ENCODE measurements around the gene MORC3.
"Not testable (repeated sequence)": the region's sequence is repeated elsewhere in the genome, so short reads cannot be mapped to it uniquely, and the experiment has no call there.

Gene MORC3, protein sequence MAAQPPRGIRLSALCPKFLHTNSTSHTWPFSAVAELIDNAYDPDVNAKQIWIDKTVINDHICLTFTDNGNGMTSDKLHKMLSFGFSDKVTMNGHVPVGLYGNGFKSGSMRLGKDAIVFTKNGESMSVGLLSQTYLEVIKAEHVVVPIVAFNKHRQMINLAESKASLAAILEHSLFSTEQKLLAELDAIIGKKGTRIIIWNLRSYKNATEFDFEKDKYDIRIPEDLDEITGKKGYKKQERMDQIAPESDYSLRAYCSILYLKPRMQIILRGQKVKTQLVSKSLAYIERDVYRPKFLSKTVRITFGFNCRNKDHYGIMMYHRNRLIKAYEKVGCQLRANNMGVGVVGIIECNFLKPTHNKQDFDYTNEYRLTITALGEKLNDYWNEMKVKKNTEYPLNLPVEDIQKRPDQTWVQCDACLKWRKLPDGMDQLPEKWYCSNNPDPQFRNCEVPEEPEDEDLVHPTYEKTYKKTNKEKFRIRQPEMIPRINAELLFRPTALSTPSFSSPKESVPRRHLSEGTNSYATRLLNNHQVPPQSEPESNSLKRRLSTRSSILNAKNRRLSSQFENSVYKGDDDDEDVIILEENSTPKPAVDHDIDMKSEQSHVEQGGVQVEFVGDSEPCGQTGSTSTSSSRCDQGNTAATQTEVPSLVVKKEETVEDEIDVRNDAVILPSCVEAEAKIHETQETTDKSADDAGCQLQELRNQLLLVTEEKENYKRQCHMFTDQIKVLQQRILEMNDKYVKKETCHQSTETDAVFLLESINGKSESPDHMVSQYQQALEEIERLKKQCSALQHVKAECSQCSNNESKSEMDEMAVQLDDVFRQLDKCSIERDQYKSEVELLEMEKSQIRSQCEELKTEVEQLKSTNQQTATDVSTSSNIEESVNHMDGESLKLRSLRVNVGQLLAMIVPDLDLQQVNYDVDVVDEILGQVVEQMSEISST

DNA sequence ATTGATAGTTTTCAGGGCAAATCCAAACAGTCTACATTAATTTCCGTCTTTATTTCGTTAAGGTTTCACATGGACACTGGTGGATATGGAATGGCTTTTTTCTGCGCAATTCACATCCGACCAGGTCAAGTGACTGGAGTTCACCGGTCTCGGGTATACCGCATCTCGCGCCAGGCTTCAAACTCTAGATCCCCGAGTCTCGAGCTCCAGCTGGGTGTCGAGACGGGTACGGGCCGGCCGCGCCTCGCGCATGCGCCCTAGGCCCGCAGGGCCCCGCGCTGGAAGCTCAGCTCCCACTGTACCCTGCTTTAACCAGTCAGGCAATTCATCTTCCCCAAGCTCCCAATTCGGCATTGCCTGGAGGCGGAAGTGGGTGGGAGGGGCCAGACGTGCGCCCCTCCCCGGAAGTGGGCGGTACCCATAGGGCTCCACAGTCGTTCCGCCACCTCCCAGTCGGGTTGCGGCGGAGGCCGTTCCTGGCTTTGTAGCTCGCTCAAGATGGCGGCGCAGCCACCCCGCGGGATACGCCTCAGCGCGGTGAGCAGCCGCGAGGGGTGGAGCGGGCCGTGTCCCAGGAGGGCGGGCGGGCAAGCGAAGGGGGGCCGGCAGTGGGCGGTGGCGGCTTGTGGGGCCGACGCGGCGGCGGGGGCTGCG is at the start of gene MORC3:
TSS of gene MORC3 (plus strand) at position 431 of the 654 bp plus-strand sequence. CDS start at position 499, 68 bp downstream.
- peak; percentile 99 for DNase-seq (ENCODE audit: low read depth)

GRCh38 chr21:36270786-36271695 is 49.0 kb upstream of the MORC3 start:
- not testable (repeated sequence) for DNase-seq (ENCODE audit: low read depth)

DNA sequence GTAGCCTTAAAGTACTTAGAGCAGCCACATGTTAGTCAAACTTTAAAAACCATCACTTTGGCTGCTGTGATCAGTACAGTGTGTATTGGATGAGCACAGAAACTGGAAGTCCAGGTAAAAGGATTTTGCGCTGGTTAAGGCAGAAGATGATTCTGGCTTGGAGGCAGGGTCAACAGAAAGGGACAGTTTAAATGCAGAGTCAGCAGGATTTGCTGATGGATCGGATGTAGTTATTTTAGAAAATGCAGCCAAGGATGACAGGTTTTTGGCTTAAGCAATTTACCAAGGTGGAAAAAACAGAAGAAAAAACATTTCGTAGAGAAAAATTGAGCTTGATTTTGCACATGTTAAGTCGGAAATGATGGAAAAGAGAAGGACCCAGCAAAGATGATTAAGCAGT is 45.9 kb upstream of the MORC3 start:
- no peak for DNase-seq (ENCODE audit: low read depth)

- no peak for DNase-seq (ENCODE audit: low read depth)
These were observed 37.3 kb upstream of the MORC3 start for GRCh38 chr21:36282568-36283230.

DNA sequence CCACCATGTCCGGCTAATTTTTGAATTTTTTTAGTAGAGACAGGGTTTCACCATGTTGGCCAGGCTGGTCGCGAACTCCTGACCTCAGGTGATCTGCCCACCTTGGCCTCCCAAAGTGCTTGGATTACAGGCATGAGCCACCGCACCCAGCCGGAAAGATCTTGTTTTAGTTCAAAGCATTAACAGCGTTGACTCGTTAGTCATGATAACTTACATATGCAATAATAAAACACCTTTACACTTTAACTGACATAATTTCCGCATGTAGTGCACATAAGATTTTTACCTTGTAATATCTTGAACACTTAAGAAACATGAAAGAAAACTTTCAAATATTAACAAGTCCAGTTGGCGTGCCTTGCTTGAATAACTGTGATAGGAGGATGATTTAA is 36.8 kb upstream of the MORC3 start:
- DNase-seq (ENCODE audit: low read depth): not testable (repeated sequence)

- no peak for DNase-seq (ENCODE audit: low read depth)
These were observed 31.2 kb upstream of the MORC3 start for GRCh38 chr21:36288651-36289243.

- DNase-seq (ENCODE audit: low read depth): no peak
These were observed 28.5 kb upstream of the MORC3 start for GRCh38 chr21:36291509-36291908.

DNA sequence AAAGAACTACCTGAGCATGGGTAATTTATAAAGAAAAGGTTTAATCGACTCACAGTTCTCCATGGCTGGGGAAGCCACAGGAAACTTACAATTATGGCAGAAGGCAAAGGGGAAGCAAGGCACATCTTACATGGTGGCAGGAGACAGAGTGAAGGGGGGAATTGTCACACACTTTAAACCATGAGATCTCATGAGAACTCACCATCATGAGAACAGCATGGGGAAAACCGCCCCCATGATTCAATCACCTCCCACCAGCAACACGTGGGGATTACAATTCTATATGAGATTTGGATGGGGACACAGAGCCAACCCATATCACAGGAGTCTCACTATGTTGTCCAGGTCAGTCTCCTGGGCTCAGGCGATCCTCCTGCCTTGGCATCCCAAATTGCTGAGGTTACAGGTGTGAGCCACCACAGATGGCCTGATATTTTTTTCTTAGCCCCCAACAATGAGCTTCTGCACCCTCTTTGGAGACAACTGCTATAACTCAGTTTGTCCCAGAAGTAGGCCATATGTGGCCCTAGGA is 22.5 kb upstream of the MORC3 start:
- DNase-seq (ENCODE audit: low read depth): no peak

GRCh38 chr21:36297938-36298572 is 21.9 kb upstream of the MORC3 start:
- DNase-seq (ENCODE audit: low read depth): peak; percentile 36

- no peak for DNase-seq (ENCODE audit: low read depth)
These were observed 13.0 kb upstream of the MORC3 start for GRCh38 chr21:36306872-36307534.

GRCh38 chr21:36310016-36310415 is 10.0 kb upstream of the MORC3 start:
- peak; percentile 39 for DNase-seq (ENCODE audit: low read depth)

- DNase-seq (ENCODE audit: low read depth): not testable (repeated sequence)
These were observed 6.6 kb upstream of the MORC3 start for GRCh38 chr21:36313446-36313845.

DNA sequence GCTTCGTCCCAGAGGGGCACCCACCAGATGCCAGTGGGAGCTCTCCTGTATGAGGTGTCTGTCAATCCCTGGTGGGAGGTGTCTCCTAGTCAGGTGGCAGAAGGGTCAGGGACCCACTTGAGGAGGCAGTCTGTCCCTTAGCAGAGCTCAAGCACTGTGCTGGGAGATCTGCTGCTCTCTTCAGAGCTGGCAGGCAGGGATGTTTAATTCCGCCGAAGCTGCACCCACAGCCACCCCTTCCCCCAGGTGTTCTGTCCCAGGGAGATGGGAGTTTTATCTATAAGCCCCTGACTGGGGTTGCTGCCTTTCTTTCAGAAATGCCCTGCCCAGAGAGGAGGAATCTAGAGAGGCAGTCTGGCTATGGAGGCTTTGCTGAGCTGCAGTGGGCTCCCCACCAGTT is 4.0 kb upstream of the MORC3 start:
- not testable (repeated sequence) for DNase-seq (ENCODE audit: low read depth)

DNA sequence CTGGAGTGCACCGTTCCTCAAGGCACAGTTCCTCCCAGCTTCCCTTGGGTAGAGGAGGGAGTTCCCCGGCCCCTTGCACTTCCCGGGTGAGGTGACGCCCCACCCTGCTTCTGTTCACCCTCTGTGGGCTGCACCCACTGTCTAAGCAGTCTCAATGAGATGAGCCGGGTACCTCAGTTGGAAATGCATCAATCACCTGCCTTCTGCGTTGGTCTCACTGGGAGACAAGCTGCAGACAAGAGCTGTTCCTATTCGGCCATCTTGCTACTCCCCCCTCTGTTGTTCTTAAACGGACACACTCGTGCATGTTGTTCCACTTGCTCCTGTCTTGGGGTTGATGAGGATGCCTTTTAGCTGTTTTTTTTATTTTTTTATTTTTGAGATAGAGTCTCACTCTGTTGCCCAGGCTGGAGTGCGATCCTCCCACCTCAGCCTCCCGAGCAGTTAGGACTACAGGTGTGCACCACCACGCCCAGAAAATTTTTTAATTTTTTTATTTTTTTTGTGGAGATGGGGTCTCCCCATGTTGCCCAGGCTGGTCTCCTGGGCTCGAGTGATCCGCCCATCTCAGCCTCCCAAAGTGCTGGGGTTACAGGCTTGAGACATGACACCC is 3.0 kb upstream of the MORC3 start:
- DNase-seq (ENCODE audit: low read depth): no peak

DNA sequence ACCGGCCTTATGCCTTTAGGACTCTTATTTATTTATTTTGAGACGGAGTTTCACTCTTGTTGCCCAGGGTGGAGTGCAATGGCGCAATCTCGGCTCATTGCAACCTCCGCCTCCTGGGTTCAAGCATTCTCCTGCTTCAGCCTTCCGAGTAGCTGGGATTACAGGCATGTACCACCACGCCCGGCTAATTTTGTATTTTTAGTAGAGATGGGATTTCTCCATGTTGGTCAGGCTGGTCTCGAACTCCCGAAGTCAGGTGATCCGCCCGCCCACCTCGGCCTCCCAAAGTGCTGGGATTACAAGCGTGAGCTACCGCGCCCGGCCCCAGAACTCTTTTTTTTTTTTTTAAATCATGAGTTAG is 611 bp upstream of the MORC3 start:
- not testable (repeated sequence) for DNase-seq (ENCODE audit: low read depth)

DNA sequence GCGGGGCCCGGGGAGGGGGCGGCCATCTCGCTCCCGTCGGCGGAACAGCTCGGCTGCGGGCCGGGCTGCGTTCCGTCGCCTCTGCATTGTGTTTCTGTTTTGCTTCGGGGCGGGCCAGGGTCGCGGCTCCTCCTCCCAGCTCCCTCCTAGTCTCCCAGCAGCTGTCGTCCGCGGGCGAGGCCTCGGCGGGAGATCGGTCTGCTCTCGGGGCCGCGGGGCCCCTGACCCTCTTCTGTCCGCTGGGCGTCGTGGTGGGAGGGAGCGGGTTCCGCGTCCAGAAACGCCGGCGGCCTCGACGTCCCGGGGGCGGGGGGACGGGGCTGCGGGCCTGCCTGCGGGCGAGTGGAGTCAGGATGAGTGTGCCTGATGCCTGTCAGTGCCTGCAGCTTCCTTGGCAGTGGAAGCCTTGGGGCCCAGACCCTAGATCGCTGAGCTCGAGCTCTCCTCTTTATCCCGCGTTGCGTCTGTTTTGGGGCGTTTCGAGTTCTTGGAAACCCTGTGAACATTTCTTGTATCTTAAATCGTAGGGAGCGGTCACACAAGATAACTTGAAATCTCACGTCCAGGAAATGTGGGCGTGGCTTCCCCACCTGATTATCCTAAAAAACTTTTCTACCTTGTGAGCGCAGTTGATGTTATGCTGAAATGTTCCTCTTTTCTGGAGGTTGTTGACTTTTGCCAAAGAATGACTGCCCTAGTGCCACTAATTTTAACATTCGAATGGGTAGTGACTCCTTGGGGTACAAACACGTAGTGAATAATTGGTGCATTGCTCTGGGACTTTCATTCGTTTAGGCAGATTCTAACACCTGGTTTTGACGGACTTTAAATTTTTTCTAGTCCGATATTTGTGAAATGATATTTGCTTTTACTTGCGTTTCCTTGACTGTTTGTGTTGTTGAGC is 676 bp downstream of the MORC3 start:
- DNase-seq (ENCODE audit: low read depth): no peak

DNA sequence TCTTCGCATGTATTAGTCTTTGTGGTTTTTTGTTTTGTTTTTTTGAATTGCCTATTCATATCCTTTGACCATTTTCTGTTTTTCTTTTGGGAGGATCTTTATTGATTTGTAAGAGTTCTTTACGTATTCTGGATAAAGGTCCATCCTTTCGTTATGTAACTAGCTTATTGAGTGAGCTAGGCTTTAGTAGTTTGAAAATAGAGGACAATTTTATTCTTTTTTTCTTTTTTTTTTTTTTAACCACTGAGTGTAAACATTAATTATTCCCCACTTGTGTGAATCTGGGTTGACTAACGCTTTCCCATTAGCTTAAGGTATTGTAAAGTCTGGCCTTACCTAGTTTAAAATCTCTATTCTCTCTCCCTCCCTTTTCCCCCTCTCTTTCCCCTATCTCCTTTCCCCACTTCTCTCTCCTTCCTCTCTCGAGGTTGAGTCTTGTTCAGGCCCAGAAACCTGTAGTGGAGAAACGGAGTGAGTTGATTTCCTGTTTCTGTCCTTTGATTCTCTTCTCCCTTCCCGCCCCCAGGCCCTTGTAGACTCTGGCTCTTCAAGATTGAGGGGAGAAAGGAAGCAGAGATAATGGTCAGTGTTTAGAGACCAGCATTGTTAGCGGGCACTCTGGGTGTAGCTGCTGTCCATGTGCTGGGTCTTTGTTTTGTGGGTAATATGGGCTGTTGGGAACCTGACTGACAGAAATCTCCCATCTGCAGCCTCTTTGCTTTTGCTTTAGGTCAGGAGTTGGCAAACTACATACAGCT is 1.5 kb downstream of the MORC3 start:
- DNase-seq (ENCODE audit: low read depth): no peak

Measured in activated T-cell treated with anti-CD3 and anti-CD28 coated beads for 48 hours (primary cell).